Vagina (tissue), 2 donors: ENCODE measurements around the gene ADCY5. TPM values are rescaled to one million over a fixed set of nuclear protein-coding genes. Genes with fewer than 3 reads are reported as not detected.
A peak's percentile ranks its signal among the peaks of the same experiment; 100 is the strongest.

Experiments used
- DNase-seq, 2 donors: peaks; one replicate each; pipeline ENCODE4 v3.0.0-alpha.2; 2017; ENCODE audit errors: extremely low spot score in 2 of 2
- H3K27ac ChIP-seq: fragments of 200-600 bp; sonication (generic); one replicate; pipeline ENCODE4 v1.5.1; 2019
- H3K27me3 ChIP-seq: fragments of 200-600 bp; sonication (generic); one replicate; pipeline ENCODE4 v1.5.1; 2019
- H3K36me3 ChIP-seq, 2 donors: fragments of 200-600 bp; sonication (generic); one replicate each; pipeline ENCODE4 v1.5.1; 2017 to 2019
- H3K4me1 ChIP-seq: fragments of 200-600 bp; sonication (generic); one replicate; pipeline ENCODE4 v1.5.1; 2019
- H3K4me3 ChIP-seq, 2 donors: fragments of 200-600 bp; sonication (generic); 1 replicate in 1 of 2; 2 replicates in 1 of 2; pipeline ENCODE4 v1.5.1; 2016 to 2019
- H3K9me3 ChIP-seq: fragments of 200-600 bp; sonication (generic); one replicate; pipeline ENCODE4 v1.5.1; 2019
- CTCF ChIP-seq, 3 experiments: fragments of 450-650 bp in 2 of 3; fragments of 200-600 bp in 1 of 3; sonication (generic) in 1 of 3; IDR thresholded peaks; one replicate each; pipeline ENCODE4 v1.5.1; 2017 to 2019; ENCODE audit warnings: antibody characterized with exemption in 3 of 3, mild to moderate bottlenecking in 2 of 3, moderate library complexity in 2 of 3
- POLR2A ChIP-seq, 2 donors: fragments of 450-650 bp; IDR thresholded peaks; one replicate each; pipeline ENCODE4 v1.6.1; 2017; ENCODE audit warnings: antibody characterized with exemption in 2 of 2, mild to moderate bottlenecking in 2 of 2, moderate library complexity in 2 of 2
- POLR2AphosphoS5 ChIP-seq, 2 donors: sonication (generic); formaldehyde crosslinking; IDR thresholded peaks; one replicate each; pipeline ENCODE4 v1.9.0; 2017; ENCODE audit warnings: antibody characterized with exemption in 2 of 2, mild to moderate bottlenecking in 2 of 2, low read depth in 1 of 2; ENCODE audit not compliant: insufficient read depth in 1 of 2
- intact Hi-C: fragments of 100-400 bp; cut with DNase I; formaldehyde crosslinking; loops from one replicate; pipeline ENCODE4 v1.15.1; 2023
- total RNA-seq: library from RNA; depleted of rRNA; stranded (reverse); fragments of >200 nt; gene quantifications from one replicate; pipeline ENCODE4 v1.2.3, GENCODE V29; 2016

ADCY5 gene
- total RNA-seq, 1 donor from 2014 or later: 16.7 TPM

- intact Hi-C loops: no loop called here
- H3K4me1 ChIP-seq: peaks cover 14% of the 10 kb centered on the region
- DNase-seq: no peak
- no peaks in the 10 kb centered on the region for H3K36me3 ChIP-seq
- no peaks in the 10 kb centered on the region for H3K9me3 ChIP-seq
- no peaks in the 10 kb centered on the region for H3K27me3 ChIP-seq
- no peak overlapping the region for H3K4me3 ChIP-seq
- no peak overlapping the region for H3K27ac ChIP-seq
- TF ChIP-seq POLR2AphosphoS5 (IDR thresholded peaks at IDR 0.05; ENCODE audit: insufficient read depth in 1 of 2, low read depth in 1 of 2): no peak
- TF ChIP-seq CTCF (IDR thresholded peaks at IDR 0.05): no peak
- no peak for TF ChIP-seq POLR2A (IDR thresholded peaks at IDR 0.05)
Measured at GRCh38 chr3:123392368-123392767, 56.5 kb downstream of the ADCY5 start.

GRCh38 chr3:123390865-123391600 is 57.9 kb downstream of the ADCY5 start:
- H3K9me3 ChIP-seq: no peaks in the 10 kb centered on the region
- intact Hi-C loops: no loop called here
- H3K36me3 ChIP-seq: no peaks in the 10 kb centered on the region
- H3K27ac ChIP-seq: no peak overlapping the region
- no peak for DNase-seq
- peaks cover 16% of the 10 kb centered on the region for H3K4me1 ChIP-seq
- no peak overlapping the region for H3K4me3 ChIP-seq
- H3K27me3 ChIP-seq: no peaks in the 10 kb centered on the region
- TF ChIP-seq POLR2A (IDR thresholded peaks at IDR 0.05) (no peak), POLR2AphosphoS5 (IDR thresholded peaks at IDR 0.05; ENCODE audit: insufficient read depth in 1 of 2, low read depth in 1 of 2) (peak in 1 of 2 donors; percentile 12), CTCF (IDR thresholded peaks at IDR 0.05) (no peak)

GRCh38 chr3:123389628-123389918 is 59.3 kb downstream of the ADCY5 start:
- no peak for DNase-seq
- Histone ChIP-seq H3K27ac (no peak overlapping the region), H3K27me3 (no peaks in the 10 kb centered on the region), H3K9me3 (no peaks in the 10 kb centered on the region), H3K4me3 (no peak overlapping the region), H3K4me1 (peaks cover 26% of the 10 kb centered on the region), H3K36me3 (no peaks in the 10 kb centered on the region)
- intact Hi-C loops: no loop called here
- TF ChIP-seq POLR2AphosphoS5 (IDR thresholded peaks at IDR 0.05; ENCODE audit: insufficient read depth in 1 of 2, low read depth in 1 of 2): no peak
- TF ChIP-seq CTCF (IDR thresholded peaks at IDR 0.05): no peak
- TF ChIP-seq POLR2A (IDR thresholded peaks at IDR 0.05): no peak

- DNase-seq: no peak
- Histone ChIP-seq H3K27ac (no peak overlapping the region), H3K27me3 (no peaks in the 10 kb centered on the region), H3K9me3 (no peaks in the 10 kb centered on the region), H3K36me3 (no peaks in the 10 kb centered on the region), H3K4me1 (peaks cover 32% of the 10 kb centered on the region), H3K4me3 (no peak overlapping the region)
- intact Hi-C loops: no loop called here
- TF ChIP-seq POLR2AphosphoS5 (IDR thresholded peaks at IDR 0.05; ENCODE audit: insufficient read depth in 1 of 2, low read depth in 1 of 2) (no peak), CTCF (IDR thresholded peaks at IDR 0.05) (no peak), POLR2A (IDR thresholded peaks at IDR 0.05) (no peak)
Measured at GRCh38 chr3:123388811-123389627, 59.9 kb downstream of the ADCY5 start.

GRCh38 chr3:123388042-123388441 is 60.8 kb downstream of the ADCY5 start:
- no peaks in the 10 kb centered on the region for H3K36me3 ChIP-seq
- intact Hi-C loops: no loop called here
- H3K4me1 ChIP-seq: peaks cover 32% of the 10 kb centered on the region

More at GRCh38 chr3:123388042-123388441, 60.8 kb downstream of the ADCY5 start:
- Histone ChIP-seq H3K4me3 (no peak overlapping the region), H3K27ac (no peak overlapping the region), H3K27me3 (no peaks in the 10 kb centered on the region), H3K9me3 (no peaks in the 10 kb centered on the region)
- no peak for DNase-seq
- TF ChIP-seq POLR2A (IDR thresholded peaks at IDR 0.05): no peak
- no peak for TF ChIP-seq CTCF (IDR thresholded peaks at IDR 0.05)
- TF ChIP-seq POLR2AphosphoS5 (IDR thresholded peaks at IDR 0.05; ENCODE audit: insufficient read depth in 1 of 2, low read depth in 1 of 2): no peak
